GM10266 (cell line): ENCODE results near the gene HMCN2.

Source experiments
- DNase-seq: peaks from one replicate; pipeline ENCODE4 v3.0.0; 2012; ENCODE audit errors: extremely low spot score
- TF ChIP-seq, protein P1 (sequence below): IDR thresholded peaks from 2 replicates; pipeline ENCODE4 v1.5.1; 2012; ENCODE audit warnings: mild to moderate bottlenecking, low read depth; ENCODE audit not compliant: control insufficient read depth, insufficient read depth; ENCODE audit errors: missing control alignments

The HMCN2 gene

DNA sequence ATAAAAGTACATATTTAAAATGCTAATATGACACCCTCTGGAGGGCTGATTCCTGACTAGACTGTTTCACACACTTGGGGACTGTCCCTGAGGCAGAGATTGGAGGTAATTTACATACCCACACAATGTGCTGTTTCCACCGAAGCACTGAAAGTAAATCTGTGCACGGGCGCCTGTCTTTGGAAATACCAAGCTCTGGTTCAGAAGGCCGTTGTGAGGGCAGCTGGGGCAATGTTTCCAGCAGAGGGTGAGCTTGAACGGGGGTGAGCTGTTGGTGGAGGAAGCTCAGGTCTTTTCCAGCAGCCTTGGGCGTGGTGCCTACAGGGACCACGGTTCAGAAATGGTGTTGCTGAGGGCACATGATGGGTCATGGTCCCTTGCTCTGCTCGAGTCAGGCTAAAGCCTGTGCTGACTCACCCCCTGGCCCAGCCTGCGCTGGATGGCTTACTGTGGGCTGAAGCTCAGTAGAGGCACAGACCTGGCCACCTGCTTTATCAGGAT, 25.8 kb upstream of the HMCN2 start:
- TF ChIP-seq, protein P1, sequence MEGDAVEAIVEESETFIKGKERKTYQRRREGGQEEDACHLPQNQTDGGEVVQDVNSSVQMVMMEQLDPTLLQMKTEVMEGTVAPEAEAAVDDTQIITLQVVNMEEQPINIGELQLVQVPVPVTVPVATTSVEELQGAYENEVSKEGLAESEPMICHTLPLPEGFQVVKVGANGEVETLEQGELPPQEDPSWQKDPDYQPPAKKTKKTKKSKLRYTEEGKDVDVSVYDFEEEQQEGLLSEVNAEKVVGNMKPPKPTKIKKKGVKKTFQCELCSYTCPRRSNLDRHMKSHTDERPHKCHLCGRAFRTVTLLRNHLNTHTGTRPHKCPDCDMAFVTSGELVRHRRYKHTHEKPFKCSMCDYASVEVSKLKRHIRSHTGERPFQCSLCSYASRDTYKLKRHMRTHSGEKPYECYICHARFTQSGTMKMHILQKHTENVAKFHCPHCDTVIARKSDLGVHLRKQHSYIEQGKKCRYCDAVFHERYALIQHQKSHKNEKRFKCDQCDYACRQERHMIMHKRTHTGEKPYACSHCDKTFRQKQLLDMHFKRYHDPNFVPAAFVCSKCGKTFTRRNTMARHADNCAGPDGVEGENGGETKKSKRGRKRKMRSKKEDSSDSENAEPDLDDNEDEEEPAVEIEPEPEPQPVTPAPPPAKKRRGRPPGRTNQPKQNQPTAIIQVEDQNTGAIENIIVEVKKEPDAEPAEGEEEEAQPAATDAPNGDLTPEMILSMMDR = no peak
- DNase-seq = peak; percentile 59

DNA sequence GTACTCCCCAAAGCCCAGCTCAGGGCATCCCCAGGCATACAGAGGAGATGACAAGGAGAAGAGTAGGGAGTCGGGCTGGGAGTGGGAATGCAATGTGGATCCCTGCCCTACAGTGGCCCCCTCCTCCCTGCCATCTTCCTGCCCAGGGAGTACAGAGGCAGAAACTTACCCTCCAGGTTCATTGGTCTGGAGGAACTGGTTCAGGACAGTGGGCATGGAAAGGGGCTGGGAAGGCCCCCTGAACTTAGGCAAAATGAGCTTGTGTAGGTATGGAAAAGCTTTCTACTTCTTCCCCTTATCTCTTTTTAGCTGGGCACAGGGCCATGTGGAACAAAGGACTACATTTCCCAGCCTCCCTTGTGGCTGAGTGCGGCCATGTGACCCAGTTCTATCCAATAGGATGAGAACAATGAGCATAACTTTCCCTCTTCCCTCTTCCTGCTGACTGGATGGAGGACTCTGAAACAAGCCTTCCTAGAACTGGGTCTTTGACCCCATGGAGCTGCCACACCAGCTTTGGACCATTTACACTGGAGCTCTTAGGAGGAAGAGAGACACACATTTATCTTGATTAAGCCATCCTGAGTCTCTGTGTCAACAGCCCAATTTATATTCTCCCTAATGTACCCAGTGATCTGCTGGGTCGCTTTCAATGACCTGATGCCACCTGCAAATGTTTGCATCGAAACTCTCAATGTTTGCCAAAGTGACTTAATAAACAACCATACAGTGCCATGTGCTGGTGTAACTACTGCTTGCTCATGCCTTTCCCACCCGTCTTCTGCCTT, 25.0 kb upstream of the HMCN2 start:
- TF ChIP-seq, protein P1 = no peak
- DNase-seq = peak; percentile 64

DNA sequence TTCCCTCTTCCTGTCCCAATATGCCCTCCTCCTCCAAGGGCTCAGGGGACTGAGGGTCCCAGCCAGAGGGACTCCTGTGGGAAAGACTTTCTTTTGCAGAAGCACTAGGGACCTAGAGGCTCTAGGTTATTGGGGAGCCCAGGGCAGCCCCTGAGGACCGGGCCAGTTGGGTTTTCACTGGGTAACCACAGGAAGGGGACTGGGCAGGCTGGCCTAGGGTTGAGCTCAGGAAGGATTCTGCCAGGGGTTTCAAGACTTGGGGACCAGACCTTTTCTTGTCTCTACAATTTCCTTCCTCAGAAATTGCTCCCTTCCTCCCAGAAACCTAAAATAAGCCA, 24.4 kb upstream of the HMCN2 start:
- no peak for DNase-seq
- TF ChIP-seq, protein P1 = no peak

DNA sequence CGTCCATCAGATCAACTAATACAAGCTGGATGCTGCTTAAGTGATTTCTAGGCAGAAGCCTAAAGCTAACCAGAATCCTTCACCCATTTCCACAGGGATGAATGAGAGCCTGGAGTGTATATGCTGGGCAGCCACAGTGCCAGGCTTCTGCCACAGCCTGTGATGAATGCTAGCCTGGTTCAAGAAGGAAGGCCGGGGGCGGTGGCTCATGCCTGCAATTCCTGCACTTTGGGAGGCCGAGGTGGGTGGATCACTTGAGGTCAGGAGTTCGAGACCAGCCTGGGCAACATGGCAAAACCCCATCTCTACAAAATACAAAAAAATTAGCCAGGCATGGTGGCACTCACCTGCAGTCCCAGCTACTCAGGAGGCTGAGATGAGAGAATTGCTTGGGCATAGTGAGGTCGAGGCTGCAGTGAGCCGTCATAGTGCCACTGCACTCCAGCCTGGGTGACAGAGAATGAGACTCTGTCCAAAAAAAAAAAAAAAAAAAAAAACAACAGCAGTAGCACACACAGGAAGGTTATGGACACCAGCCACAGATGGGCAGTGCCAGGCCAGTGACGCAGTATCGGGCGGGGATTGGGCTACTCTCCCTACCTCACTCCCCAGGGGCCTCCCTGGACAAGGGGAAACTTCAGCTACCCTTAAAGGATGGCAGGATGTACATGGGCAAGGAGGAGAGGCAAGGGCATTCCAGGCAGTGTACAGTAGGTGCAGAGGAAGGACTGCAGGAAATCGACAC, 23.1 kb upstream of the HMCN2 start:
- TF ChIP-seq, protein P1 = no peak
- no peak for DNase-seq

DNA sequence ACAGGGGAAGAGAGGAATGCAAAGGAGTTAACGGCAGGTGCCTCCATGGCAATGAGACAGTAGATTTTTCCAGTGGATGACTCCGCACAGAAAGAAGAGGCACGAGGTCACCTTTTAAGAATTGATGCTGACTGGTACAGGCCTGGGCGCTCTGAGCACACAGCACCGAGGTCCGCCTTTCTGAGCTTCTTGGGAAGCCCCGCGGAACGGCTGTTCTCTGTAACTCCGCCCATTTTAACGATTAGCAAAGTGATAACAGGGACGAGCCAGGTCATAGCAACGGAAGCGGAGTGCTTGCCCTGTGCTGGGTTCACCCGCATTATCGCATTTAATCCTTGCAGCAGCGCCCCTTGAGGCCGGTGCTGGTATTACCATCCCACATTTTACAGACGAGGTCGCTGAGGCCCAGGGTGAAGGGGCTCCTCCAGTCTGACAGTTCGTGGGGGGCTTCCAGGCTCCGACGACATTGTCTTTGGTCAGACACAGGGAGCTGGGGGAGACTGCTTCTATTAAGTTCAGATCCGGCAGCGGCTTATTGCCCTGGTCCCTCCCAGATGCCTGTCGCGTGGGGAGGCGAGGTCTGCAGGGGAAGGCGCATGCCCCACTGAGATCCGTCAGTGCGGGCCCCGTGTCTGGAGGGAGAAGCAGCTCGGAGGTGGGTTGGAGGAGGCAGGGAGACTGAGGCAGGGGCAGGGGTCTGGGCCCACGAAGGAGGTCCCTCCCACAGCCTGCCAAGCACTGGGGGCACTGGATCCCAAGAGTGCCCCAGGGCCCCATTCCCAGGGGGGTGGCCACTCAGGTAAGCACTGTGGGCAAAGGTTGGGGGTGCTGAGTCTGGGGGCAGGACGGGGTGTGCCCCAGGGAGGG, 22.3 kb upstream of the HMCN2 start:
- TF ChIP-seq, protein P1 = peak; percentile 87
- peak; percentile 73 for DNase-seq

DNA sequence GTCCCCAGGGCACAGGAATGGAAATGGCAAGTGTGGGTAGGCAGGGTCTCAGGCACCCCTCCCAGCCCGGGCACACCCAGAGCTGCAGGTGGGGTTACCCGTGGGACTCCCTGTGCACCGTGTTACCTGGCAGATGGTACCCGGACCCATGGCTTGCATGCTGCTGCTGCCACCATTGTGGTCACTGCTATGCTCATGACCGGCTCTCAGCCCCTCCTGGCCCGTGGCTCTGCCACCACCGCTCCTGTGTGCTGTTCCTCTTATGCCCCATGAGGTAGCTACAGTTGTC, 21.7 kb upstream of the HMCN2 start:
- TF ChIP-seq, protein P1 = no peak
- DNase-seq = no peak
